SJSA1 (cell line): Measurements from ENCODE around the gene MYBPC3. TPM values are rescaled to one million over a fixed set of nuclear protein-coding genes. Genes with fewer than 3 reads are reported as not detected.

Source experiments
- DNase-seq, 2 experiments: peaks; one replicate each; pipeline ENCODE4 v3.0.0-alpha.2; 2015 to 2020; ENCODE audit warnings: low spot score in 2 of 2, low read depth in 1 of 2
- H3K27ac ChIP-seq: fragments of 250-450 bp; sonication (Bioruptor Pico); 2 replicates; pipeline ENCODE4 v1.5.1; 2020; ENCODE audit warnings: mild to moderate bottlenecking, moderate library complexity
- H3K27me3 ChIP-seq: fragments of 250-450 bp; sonication (Bioruptor Pico); replicated peaks from 2 replicates; pipeline ENCODE4 v1.5.1; 2020; ENCODE audit warnings: mild to moderate bottlenecking, moderate library complexity
- H3K36me3 ChIP-seq: fragments of 250-450 bp; sonication (Bioruptor Pico); 2 replicates; pipeline ENCODE4 v1.5.1; 2020; ENCODE audit warnings: mild to moderate bottlenecking
- H3K4me1 ChIP-seq: fragments of 250-450 bp; sonication (Bioruptor Pico); replicated peaks from 2 replicates; pipeline ENCODE4 v1.6.1; 2021; ENCODE audit warnings: mild to moderate bottlenecking
- H3K4me3 ChIP-seq: fragments of 250-450 bp; sonication (Bioruptor Pico); 2 replicates; pipeline ENCODE4 v1.5.1; 2020; ENCODE audit warnings: mild to moderate bottlenecking
- H3K9me3 ChIP-seq: fragments of 250-450 bp; sonication (Bioruptor Pico); replicated peaks from 2 replicates; pipeline ENCODE4 v1.5.1; 2020; ENCODE audit warnings: mild to moderate bottlenecking
- total RNA-seq: library from RNA; depleted of rRNA; stranded (reverse); fragments of >200 nt; shearing (Covaris generic); gene quantifications from 2 replicates; pipeline ENCODE4 v1.2.3, GENCODE V29; 2014

Gene MYBPC3
- total RNA-seq, 1 experiment from 2014 or later = not detected

DNA sequence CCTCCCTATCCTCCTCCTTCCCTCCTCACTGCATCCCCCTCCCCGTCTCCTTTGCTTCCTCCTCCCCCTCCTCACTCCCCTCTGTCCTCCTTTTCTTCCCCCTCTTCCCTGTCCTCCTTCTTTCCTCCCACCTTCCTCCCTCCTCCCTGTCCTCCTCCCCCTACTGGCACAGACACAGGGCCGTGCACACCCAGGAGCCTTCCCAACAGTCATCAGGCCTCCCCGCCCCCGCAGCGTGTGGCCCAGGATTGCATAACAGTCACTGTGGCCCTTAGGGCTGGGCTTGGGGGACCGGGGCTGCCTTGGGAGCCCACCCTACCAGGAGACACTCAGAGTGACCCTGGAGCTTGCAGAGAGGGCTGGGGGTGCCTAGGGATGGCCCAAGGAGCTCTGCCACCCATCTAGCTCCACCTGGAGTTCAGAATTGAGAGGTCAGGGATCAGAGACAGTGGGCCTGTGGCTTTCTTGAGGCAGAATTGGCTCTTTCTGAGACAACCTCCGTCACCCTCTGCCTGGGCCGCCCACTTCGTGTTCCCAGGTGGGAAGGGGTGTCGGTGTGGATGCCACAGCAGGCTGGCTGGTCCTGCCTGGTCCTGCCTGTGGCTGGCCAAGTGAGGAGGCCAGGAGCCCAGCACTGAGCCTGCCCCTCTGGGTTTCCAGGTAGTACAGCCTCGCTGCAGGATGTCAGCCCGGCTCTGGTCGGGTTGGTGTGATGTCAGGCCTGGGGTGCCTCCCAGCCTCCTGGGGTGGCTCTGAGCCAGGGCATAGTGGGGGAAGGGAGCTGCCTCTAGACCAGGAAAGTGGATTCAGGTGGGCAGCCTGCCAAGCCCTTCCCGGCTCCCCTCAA lies 24.2 kb upstream of the MYBPC3 start:
- Histone ChIP-seq H3K36me3 (no peaks in the 10 kb centered on the region), H3K4me3 (no peak overlapping the region), H3K27me3 (no peaks in the 10 kb centered on the region), H3K4me1 (peaks cover 11% of the 10 kb centered on the region), H3K27ac (no peak overlapping the region), H3K9me3 (no peaks in the 10 kb centered on the region)
- DNase-seq = no peak

DNA sequence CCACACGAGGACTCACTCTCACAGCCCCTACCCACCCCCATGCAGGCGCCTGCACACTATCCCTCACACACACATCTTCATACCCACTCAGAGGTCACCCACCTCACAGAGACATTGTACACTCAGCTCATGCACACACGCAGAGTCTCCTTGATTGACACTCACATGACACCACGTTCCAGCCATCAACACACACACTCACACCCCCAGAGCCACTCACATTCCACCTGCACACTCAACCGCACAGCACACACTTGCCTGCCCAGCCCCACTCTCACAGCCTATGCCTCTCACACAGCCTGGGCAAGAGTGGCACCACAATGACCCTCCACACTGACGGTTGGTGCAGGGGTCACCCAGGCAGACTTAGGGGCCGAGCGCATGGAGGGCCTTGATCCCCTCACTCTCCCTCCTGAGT lies 23.6 kb upstream of the MYBPC3 start:
- Histone ChIP-seq H3K27me3 (no peaks in the 10 kb centered on the region), H3K4me3 (no peak overlapping the region), H3K9me3 (no peaks in the 10 kb centered on the region), H3K27ac (no peak overlapping the region), H3K4me1 (peaks cover 11% of the 10 kb centered on the region), H3K36me3 (no peaks in the 10 kb centered on the region)
- DNase-seq = no peak

DNA sequence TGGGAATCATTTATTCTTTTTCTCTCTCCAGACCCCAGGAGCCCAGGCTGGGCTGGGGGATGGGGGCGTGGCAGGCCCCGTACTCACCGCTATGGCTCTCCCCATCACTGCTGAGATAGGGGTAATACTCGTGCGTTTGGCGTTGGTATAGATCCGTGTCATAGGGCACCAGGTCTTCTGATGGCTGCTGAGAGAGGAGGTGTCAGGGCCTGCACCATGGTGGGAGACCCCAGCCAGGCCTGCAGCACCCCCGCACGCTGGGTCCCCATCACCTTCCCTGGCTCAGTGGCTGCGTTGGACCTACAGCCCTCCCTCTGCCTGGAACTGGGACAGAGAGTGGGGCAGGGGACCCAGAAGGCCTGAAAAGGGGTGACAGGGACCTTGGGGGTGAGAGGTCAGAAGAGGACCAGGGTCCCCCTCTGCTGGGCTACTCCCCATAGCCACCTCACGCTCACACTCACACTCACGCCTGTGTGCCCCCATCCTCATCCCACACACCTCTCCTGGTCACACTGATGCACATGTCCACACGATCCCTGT lies 23.1 kb upstream of the MYBPC3 start:
- no peaks in the 10 kb centered on the region for H3K9me3 ChIP-seq
- H3K4me3 ChIP-seq = no peak overlapping the region
- H3K27me3 ChIP-seq = no peaks in the 10 kb centered on the region
- DNase-seq = peak in 1 of 2 experiments; percentile 36
- H3K36me3 ChIP-seq = no peaks in the 10 kb centered on the region
- H3K4me1 ChIP-seq = peaks cover 11% of the 10 kb centered on the region
- no peak overlapping the region for H3K27ac ChIP-seq

DNA sequence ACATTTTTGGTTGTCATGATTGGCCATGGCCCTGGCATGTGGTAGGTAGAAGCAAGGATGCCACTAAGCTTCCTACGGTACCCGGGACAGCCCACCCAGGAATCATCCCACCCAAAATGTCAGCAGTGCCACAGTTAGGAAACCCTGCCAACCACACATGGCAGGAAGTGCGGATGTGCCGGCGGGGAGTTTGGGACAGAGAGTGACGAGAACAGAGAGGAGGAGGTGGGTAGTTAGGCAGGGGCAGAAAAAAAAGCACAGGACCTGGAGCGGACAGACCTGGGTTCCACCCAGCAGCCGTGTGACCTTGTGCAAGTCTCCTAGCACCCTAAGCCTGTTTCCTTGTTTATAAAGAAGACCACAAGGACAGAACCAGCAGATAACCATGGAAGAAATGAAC lies 22.5 kb upstream of the MYBPC3 start:
- Histone ChIP-seq H3K27me3 (no peaks in the 10 kb centered on the region), H3K9me3 (no peaks in the 10 kb centered on the region), H3K27ac (no peak overlapping the region), H3K4me1 (peaks cover 11% of the 10 kb centered on the region), H3K4me3 (no peak overlapping the region), H3K36me3 (no peaks in the 10 kb centered on the region)
- DNase-seq = no peak

DNA sequence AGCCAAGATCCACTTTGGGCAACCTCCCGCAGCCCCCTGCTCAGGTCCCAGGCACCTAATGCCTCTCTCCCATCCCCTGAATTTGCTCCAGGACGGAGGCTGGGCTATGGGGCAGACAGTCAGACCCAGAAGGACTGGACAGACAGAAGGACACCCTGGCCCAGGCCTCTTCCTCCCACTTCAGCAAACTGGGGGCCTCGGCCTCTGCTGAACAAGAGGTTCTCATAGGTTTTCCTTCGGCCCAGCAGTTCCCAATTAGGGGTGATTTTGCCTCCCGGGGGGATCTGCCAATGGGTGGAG lies 22.2 kb upstream of the MYBPC3 start:
- no peaks in the 10 kb centered on the region for H3K9me3 ChIP-seq
- peaks cover 11% of the 10 kb centered on the region for H3K4me1 ChIP-seq

DNA sequence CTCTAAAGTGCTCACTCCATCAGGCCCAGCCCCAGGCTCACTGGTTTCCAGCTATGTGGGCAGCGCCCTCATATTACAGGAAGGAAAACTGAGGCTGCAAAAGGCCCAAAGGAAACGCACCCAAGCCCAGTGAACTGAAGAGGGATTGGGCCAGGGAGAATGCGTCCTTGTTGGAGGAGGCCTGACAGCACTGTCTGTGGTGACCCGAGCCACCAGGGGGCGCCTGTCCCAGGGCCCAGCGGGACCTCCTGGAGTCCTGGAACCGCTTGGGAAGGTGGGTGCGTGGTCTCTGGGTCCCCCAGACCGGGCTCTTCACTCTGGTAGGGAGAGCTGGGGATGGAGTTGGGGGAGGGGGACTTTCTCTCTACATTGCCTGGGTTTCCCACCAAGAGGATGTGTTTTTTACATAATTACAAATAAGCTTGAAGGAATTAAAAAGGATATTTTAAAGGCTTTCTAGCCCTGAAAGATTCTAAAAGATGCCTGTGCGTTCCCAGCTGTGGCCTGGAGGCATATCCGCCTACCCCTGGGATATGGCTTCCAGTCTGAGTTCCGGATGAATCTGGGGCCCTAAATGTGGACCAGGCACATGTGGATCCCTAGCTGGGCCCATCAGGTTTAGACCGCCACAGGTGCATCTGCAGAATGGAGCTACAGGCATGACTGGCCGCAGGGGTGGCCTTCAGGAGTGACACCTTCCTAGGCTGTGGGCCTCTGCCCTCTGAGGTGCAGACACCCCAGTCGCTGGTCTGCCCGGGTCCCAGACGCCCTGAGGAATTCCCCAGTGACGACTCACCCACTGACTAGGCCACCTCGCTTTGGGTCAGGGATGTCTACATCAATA lies 21.6 kb upstream of the MYBPC3 start:
- peak; percentile 44 to 82 for DNase-seq
- Histone ChIP-seq H3K27ac (no peak overlapping the region), H3K36me3 (no peaks in the 10 kb centered on the region), H3K27me3 (no peaks in the 10 kb centered on the region), H3K4me1 (peaks cover 11% of the 10 kb centered on the region), H3K9me3 (no peaks in the 10 kb centered on the region), H3K4me3 (no peak overlapping the region)

More for the DNA sequence above, 22.2 kb upstream of the MYBPC3 start:
- H3K27me3 ChIP-seq = no peaks in the 10 kb centered on the region
- no peak overlapping the region for H3K27ac ChIP-seq
- no peak for DNase-seq
- no peaks in the 10 kb centered on the region for H3K36me3 ChIP-seq
- no peak overlapping the region for H3K4me3 ChIP-seq

DNA sequence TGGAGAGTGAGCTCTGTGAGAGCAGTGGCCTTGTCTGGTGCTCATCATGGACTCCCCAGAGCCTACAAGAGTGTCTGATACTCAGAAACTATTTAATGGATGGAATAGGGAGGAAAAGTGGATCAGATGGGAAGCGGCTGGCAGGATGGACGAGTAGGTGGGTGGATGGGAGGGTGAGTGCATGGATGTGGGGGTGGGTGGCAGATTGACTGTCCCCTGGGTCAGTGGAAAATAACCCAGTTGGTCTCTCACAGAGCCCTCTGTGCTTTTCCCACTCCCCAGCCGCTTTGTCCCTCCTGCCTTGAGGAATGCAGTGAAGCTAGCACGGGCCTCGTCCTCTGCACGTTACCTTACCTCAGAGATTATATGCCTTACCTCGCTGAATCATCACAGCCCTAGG lies 19.9 kb upstream of the MYBPC3 start:
- Histone ChIP-seq H3K9me3 (no peaks in the 10 kb centered on the region), H3K36me3 (no peaks in the 10 kb centered on the region), H3K4me3 (no peak overlapping the region), H3K27me3 (no peaks in the 10 kb centered on the region), H3K4me1 (peaks cover 11% of the 10 kb centered on the region), H3K27ac (no peak overlapping the region)
- DNase-seq = no peak

DNA sequence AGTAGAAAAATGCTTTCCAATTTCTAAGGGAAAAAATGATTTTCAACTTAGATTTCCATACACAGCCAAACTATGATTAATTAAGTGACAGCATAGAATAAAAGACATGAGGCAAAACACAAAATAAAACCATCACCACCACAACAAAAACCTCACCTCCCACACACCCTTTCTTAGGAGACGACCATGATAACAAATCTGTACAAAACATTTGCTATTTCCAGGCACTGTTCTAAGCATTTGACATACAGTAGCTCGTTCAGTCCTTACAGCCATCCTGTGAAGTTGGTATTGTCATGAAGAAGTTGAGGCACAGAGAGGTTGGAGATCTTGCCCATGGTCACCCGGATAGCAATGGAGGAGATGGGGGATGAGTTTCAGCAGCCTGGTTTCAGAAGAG lies 17.2 kb upstream of the MYBPC3 start:
- DNase-seq = no peak
- no peaks in the 10 kb centered on the region for H3K36me3 ChIP-seq
- peaks cover 11% of the 10 kb centered on the region for H3K4me1 ChIP-seq

DNA sequence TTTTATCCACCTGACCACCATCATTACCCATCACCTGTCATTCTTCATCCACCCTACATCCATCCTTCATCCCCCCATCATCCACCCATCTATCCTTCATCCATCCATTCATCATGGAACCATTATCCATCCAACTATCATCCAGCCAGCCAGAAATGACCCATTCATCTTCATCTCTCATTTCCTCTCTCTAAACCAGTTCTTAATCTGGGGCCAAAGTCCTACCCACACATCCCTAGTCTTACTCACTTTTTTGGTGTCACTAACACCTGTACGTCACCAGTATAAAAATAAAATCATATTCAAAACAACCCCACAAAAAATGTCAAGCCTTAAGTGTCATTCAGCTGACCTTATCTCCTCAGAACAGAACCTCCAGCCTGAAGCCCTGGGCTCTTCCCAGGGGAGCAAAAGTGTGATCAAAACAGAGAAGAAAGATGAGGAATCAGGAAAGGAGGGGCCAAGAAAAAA lies 13.6 kb upstream of the MYBPC3 start:
- no peaks in the 10 kb centered on the region for H3K27me3 ChIP-seq
- H3K27ac ChIP-seq = no peak overlapping the region
- H3K36me3 ChIP-seq = no peaks in the 10 kb centered on the region
- DNase-seq = no peak
- no peaks in the 10 kb centered on the region for H3K9me3 ChIP-seq
- no peak overlapping the region for H3K4me3 ChIP-seq
- H3K4me1 ChIP-seq = no peaks in the 10 kb centered on the region

More for the DNA sequence above, 17.2 kb upstream of the MYBPC3 start:
- Histone ChIP-seq H3K27ac (no peak overlapping the region), H3K4me3 (no peak overlapping the region), H3K9me3 (no peaks in the 10 kb centered on the region), H3K27me3 (no peaks in the 10 kb centered on the region)

DNA sequence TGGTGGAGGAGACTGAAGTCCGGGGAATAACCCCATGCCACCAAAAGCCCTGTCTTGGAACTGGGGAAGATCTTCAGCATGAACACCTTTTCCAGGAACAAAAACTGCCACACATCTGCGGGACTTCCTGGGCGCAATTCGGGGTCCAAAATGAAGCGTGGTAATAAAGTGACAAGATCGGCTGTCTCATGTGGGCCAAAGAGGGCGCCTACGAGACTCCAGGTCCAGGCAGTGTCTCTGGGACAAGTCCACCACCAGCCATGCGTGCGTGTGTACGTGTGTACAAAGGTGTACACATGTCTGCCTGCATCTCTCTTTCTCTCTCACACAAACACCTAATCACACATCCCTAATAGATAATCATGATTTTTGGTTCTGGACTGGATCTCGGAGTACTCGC lies 8.9 kb upstream of the MYBPC3 start:
- no peak for DNase-seq

DNA sequence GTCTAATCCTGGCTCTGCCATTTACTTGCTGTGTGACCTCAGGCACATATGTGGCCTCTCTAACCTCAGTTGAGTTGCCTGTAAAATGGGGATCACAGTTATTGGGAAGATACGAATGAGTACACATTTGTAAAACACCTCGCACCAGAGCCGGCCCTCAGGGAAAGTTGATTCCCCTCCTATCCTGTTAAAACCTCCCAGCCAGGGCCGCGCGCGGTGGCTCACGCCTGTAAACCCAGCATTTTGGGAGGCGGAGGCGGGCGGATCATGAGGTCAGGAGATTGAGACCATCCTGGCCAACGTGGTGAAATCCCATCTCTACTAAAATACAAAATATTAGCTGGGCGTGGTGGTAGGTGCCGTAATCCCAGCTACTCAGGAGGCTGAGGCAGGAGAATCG lies 7.8 kb upstream of the MYBPC3 start:
- Histone ChIP-seq H3K36me3 (no peaks in the 10 kb centered on the region), H3K27ac (no peak overlapping the region), H3K9me3 (no peaks in the 10 kb centered on the region), H3K4me1 (peaks cover 5% of the 10 kb centered on the region), H3K27me3 (no peaks in the 10 kb centered on the region), H3K4me3 (no peak overlapping the region)
- no peak for DNase-seq

More for the DNA sequence above, 8.9 kb upstream of the MYBPC3 start:
- no peaks in the 10 kb centered on the region for H3K4me1 ChIP-seq
- H3K36me3 ChIP-seq = no peaks in the 10 kb centered on the region
- H3K4me3 ChIP-seq = no peak overlapping the region
- no peaks in the 10 kb centered on the region for H3K27me3 ChIP-seq
- H3K9me3 ChIP-seq = no peaks in the 10 kb centered on the region
- H3K27ac ChIP-seq = no peak overlapping the region

DNA sequence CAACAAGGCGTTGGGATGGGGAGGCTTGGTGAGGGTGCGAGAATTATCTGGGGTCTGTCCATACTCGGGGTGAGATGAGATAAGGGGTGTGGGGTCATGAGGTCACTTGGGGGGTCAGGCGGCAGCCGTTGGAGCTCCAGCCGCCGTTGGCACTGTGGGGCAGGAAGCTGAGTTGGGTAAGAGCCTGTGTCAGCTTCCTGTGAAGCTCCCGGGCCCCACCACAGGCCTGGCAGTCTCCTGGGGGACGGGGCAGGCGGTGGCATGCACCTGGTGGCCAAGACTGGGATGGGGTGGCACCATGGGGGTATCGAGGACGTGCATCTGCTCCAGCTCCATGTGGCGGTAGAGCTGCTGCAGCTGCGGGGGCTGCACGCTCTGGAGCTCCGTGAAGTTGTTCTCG lies 7.1 kb upstream of the MYBPC3 start:
- Histone ChIP-seq H3K36me3 (no peaks in the 10 kb centered on the region), H3K27ac (no peak overlapping the region), H3K9me3 (no peaks in the 10 kb centered on the region), H3K4me1 (peaks cover 9% of the 10 kb centered on the region), H3K4me3 (no peak overlapping the region), H3K27me3 (no peaks in the 10 kb centered on the region)
- DNase-seq = no peak

DNA sequence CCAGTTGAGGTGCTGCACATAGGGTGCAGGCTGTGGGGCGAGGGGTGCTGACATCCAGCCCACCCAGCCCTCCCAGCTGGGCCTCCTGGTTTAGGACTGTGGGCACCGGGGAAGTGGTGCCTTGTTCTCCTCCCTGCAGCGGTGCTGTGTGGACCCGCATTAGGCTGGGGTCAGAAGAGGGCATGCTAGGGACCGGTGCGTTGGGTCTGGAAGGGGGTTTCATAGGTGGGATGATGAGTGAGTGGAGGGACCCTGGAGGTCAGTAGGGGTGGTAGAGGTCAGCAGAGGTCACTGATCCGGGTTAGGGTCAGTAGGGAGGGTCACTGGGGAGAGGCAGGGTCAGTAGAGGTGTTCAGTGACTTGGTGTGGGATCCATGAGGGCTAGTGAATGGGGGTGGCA lies 6.7 kb upstream of the MYBPC3 start:
- no peak for DNase-seq
- H3K27me3 ChIP-seq = no peaks in the 10 kb centered on the region
- H3K36me3 ChIP-seq = no peaks in the 10 kb centered on the region
- no peak overlapping the region for H3K27ac ChIP-seq
- H3K9me3 ChIP-seq = no peaks in the 10 kb centered on the region
- H3K4me1 ChIP-seq = peaks cover 9% of the 10 kb centered on the region
- H3K4me3 ChIP-seq = no peak overlapping the region

DNA sequence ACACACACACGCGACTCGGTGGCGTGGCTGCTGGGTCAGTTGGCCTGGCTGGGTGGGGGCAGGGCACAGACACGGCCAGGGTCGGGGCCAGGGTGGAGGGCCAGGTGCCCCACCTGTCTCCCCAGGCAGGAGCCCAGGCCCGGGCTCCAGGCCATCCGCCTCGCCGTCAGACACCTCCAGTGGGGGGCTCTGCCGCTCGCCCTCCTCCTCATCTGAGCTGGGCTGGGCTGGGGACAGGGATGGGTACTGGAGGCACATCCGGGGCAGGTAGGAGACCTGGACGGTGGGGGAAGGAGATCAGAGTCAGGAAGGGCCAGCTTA lies 6.2 kb upstream of the MYBPC3 start:
- DNase-seq = no peak
- Histone ChIP-seq H3K9me3 (no peaks in the 10 kb centered on the region), H3K4me1 (peaks cover 9% of the 10 kb centered on the region), H3K4me3 (no peak overlapping the region), H3K27me3 (no peaks in the 10 kb centered on the region), H3K27ac (no peak overlapping the region), H3K36me3 (no peaks in the 10 kb centered on the region)
